Calu3 (cell line): Measurements from ENCODE around the gene AMZ1. TPM values are rescaled to one million over a fixed set of nuclear protein-coding genes. Genes with fewer than 3 reads are reported as not detected.

Experiments used
- BruUV-seq: library from RNA; stranded (reverse); fragments of 400-500 nt; replicated peaks from 2 replicates; lab custom pipeline; 2021; lab: Mats Ljungman, UMichigan
- CTCF ChIA-PET: fragments of 300-600 bp; sonication (Branson Sonifier 250); formaldehyde crosslinking; loops from one replicate; lab custom pipeline; 2022; ENCODE audit warnings: antibody characterized with exemption; lab: Charles Lee
- DNase-seq: peaks from one replicate; pipeline ENCODE4 v3.0.0; 2022
- H3K27ac Mint-ChIP-seq: one replicate; pipeline ENCODE4 v1.8.0; 2022; ENCODE audit warnings: mixed read lengths; ENCODE audit not compliant: unreplicated experiment
- H3K27me3 Mint-ChIP-seq: one replicate; pipeline ENCODE4 v1.8.0; 2022; ENCODE audit warnings: mixed read lengths; ENCODE audit not compliant: unreplicated experiment
- H3K36me3 Mint-ChIP-seq: one replicate; pipeline ENCODE4 v1.8.0; 2022; ENCODE audit warnings: mild to moderate bottlenecking, moderate library complexity, mixed read lengths; ENCODE audit not compliant: insufficient read depth, unreplicated experiment
- H3K4me1 Mint-ChIP-seq: one replicate; pipeline ENCODE4 v1.8.0; 2022; ENCODE audit warnings: mild to moderate bottlenecking, low read depth, mixed read lengths; ENCODE audit not compliant: unreplicated experiment
- H3K4me3 Mint-ChIP-seq: one replicate; pipeline ENCODE4 v1.8.0; 2022; ENCODE audit warnings: mild to moderate bottlenecking, low read depth, moderate library complexity, mixed read lengths; ENCODE audit not compliant: unreplicated experiment
- H3K9me3 Mint-ChIP-seq: one replicate; pipeline ENCODE4 v1.8.0; 2022; ENCODE audit warnings: low read depth, mixed read lengths; ENCODE audit not compliant: unreplicated experiment
- intact Hi-C: fragments of 100-400 bp; cut with micrococcal nuclease; formaldehyde crosslinking; loops from one replicate; pipeline ENCODE4 v1.10.0; 2022; ENCODE audit not compliant: unreplicated experiment
- total RNA-seq: library from RNA; stranded (reverse); gene quantifications from 2 replicates; pipeline ENCODE4 v1.2.3, GENCODE V29; 2022
- TF ChIP-seq, protein P1 (sequence below): fragments of 200-600 bp; IDR thresholded peaks from one replicate; pipeline ENCODE4 v1.8.0; 2022; ENCODE audit warnings: antibody characterized with exemption; ENCODE audit not compliant: unreplicated experiment

Gene AMZ1
- total RNA-seq, 1 experiment from 2014 or later, result 0.12 TPM

- Mint-ChIP-seq H3K27ac (no peak overlapping the region), H3K4me1 (no peaks in the 10 kb centered on the region), H3K4me3 (no peak overlapping the region), H3K27me3 (no peaks in the 10 kb centered on the region), H3K36me3 (peaks cover 30% of the 10 kb centered on the region), H3K9me3 (no peaks in the 10 kb centered on the region)
- TF ChIP-seq, protein P1, sequence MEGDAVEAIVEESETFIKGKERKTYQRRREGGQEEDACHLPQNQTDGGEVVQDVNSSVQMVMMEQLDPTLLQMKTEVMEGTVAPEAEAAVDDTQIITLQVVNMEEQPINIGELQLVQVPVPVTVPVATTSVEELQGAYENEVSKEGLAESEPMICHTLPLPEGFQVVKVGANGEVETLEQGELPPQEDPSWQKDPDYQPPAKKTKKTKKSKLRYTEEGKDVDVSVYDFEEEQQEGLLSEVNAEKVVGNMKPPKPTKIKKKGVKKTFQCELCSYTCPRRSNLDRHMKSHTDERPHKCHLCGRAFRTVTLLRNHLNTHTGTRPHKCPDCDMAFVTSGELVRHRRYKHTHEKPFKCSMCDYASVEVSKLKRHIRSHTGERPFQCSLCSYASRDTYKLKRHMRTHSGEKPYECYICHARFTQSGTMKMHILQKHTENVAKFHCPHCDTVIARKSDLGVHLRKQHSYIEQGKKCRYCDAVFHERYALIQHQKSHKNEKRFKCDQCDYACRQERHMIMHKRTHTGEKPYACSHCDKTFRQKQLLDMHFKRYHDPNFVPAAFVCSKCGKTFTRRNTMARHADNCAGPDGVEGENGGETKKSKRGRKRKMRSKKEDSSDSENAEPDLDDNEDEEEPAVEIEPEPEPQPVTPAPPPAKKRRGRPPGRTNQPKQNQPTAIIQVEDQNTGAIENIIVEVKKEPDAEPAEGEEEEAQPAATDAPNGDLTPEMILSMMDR, result no peak
- BruUV-seq, result no TSS peak
- intact Hi-C loops, result no loop called here
- no peak for DNase-seq
- CTCF ChIA-PET, result interaction anchor here (0.6 kb wide), 1 partner anchor 11 kb away, joined by 5 read pairs; no protein-coding TSS in a partner anchor
These were observed 47.5 kb upstream of the AMZ1 start for GRCh38 chr7:2640482-2640830.

DNA sequence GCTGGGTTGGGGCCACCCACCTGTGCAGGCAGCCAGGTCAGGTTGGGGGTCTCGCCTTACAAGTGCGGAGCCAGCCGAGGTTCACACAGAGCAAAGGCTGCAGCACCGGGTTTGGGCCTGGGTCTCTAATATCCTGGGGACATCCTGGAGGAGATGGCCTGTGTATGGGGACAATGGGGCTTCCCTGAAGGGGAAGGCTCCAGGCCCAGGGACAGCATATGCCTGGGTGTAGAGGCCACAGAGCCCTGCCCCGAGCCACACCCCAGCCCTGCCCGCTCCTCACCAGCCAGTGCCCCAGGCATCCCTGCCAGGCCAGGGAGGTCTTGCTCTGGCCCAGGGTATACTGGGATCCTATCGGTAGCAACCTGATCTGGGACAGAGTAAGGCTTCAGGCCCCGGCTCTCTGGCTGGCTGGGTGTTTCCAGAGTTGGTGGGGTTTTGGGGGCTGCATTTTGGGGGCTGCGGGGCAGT lies 47.1 kb upstream of the AMZ1 start:
- BruUV-seq, result no TSS peak
- TF ChIP-seq, protein P1, result no peak
- no peaks in the 10 kb centered on the region for H3K27me3 Mint-ChIP-seq
- no peaks in the 10 kb centered on the region for H3K9me3 Mint-ChIP-seq
- no peaks in the 10 kb centered on the region for H3K4me1 Mint-ChIP-seq
- CTCF ChIA-PET, result interaction anchor here (0.6 kb wide), 1 partner anchor 10 kb away, joined by 5 read pairs; no protein-coding TSS in a partner anchor
- H3K27ac Mint-ChIP-seq, result no peak overlapping the region
- intact Hi-C loops, result no loop called here
- DNase-seq, result no peak
- no peak overlapping the region for H3K4me3 Mint-ChIP-seq
- H3K36me3 Mint-ChIP-seq, result peaks cover 30% of the 10 kb centered on the region

- intact Hi-C loops, result no loop called here
- no peaks in the 10 kb centered on the region for H3K4me1 Mint-ChIP-seq
- no TSS peak for BruUV-seq
- DNase-seq, result no peak
- no peak overlapping the region for H3K4me3 Mint-ChIP-seq
- TF ChIP-seq, protein P1, result no peak
- H3K36me3 Mint-ChIP-seq, result peaks cover 30% of the 10 kb centered on the region
- H3K27me3 Mint-ChIP-seq, result no peaks in the 10 kb centered on the region
- CTCF ChIA-PET, result interaction anchor here (0.7 kb wide), 1 partner anchor 27 kb away, joined by 5 read pairs; no protein-coding TSS in a partner anchor
- no peaks in the 10 kb centered on the region for H3K9me3 Mint-ChIP-seq
- H3K27ac Mint-ChIP-seq, result no peak overlapping the region
These were observed 46.3 kb upstream of the AMZ1 start for GRCh38 chr7:2641406-2642393.

DNA sequence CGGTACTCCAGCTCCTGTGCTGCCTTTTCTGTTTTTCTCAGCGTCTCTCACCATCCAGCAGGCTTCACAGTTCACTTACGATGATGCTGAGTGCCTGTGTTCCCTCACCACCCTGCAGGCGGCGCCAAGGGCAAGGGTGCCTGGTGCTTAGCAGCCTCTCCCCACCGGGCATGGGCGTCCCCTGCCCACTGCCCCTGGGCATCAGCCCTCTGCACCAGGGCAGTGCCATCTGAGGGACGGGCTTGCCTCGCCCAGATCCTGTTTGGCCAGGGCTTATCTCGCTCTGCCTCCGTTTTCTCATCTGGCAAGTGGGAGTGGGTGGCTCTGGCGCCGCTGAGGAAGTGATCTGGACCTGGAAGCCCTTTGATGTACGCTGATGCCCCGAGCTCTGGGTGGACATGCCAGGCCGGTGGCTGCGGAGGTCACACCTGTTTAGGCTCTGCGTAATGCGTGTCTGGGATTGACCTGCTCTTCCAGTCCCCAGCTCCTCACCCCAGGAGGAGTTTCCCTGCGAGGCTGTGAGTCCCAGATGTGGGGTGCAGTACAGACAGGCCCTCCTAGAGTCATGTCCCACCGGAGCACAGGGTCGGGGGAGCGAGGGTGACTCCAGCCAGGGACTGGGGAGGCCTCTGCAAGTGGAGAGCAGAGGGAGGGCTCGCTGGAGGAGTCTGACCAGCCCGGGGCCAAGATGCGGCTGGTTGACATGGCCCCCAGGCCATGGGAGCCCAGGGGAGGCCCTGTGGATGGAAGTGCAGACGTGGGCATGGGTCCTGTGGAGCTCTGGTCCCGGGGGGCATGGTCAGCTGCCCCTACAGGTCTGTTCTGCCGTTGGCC lies 44.4 kb upstream of the AMZ1 start:
- Mint-ChIP-seq H3K36me3 (peaks cover 37% of the 10 kb centered on the region), H3K27me3 (no peaks in the 10 kb centered on the region), H3K27ac (no peak overlapping the region), H3K9me3 (no peaks in the 10 kb centered on the region), H3K4me3 (no peak overlapping the region), H3K4me1 (no peaks in the 10 kb centered on the region)
- TF ChIP-seq, protein P1, result peak; percentile 18
- intact Hi-C loops, result no loop called here
- CTCF ChIA-PET, result interaction anchor here (0.6 to 0.8 kb wide), 3 partner anchors 10 to 400 kb away, joined by 3 read pairs; partner anchors contain the start of gene CARD11
- no TSS peak for BruUV-seq
- no peak for DNase-seq
